Right lobe of liver (tissue), 4 donors: Measurements from ENCODE around the gene INTS1.

Source experiments
- POLR2A ChIP-seq: fragments of 450-650 bp; IDR thresholded peaks from one replicate; pipeline ENCODE4 v1.6.1; 2017; ENCODE audit warnings: antibody characterized with exemption, mild to moderate bottlenecking
- TF ChIP-seq, protein P1 (sequence below), 4 donors: fragments of 200-600 bp in 3 of 4; fragments of 450-650 bp in 1 of 4; IDR thresholded peaks; one replicate each; pipeline versions ENCODE4 v1.5.1 to v1.8.0; 2016 to 2022; ENCODE audit warnings: antibody characterized with exemption in 4 of 4, mild to moderate bottlenecking in 2 of 4
- donor health status: DM: no; HTN: no; CAD: no.
- donor health status: DM: no; HTN: no; CAD: no.
- donor health status: DM: no; HTN: yes; CAD: no.

DNA sequence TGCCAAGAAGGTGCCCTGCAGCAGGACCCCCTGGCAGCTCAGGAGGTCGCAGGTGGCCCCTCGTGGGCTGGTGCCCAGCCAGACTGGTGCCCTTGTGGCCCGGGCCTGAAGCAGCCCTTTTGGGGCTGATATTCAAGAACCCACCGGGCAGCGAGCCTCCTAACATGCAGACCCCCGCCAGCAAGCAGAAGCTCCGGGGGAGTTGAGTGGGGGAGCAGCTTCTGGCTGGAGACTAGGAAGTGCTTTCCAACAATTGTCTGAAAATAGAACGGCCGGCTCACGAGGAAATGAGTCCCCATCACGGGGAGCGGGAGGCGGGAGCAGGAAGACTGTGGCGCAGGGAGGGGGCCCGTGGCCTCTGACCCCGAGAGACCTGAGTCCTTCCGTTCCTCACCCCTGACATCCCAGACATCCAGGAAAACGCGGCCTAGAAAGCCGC, 9.5 kb upstream of the INTS1 start:
- no peak for TF ChIP-seq POLR2A
- TF ChIP-seq, protein P1, sequence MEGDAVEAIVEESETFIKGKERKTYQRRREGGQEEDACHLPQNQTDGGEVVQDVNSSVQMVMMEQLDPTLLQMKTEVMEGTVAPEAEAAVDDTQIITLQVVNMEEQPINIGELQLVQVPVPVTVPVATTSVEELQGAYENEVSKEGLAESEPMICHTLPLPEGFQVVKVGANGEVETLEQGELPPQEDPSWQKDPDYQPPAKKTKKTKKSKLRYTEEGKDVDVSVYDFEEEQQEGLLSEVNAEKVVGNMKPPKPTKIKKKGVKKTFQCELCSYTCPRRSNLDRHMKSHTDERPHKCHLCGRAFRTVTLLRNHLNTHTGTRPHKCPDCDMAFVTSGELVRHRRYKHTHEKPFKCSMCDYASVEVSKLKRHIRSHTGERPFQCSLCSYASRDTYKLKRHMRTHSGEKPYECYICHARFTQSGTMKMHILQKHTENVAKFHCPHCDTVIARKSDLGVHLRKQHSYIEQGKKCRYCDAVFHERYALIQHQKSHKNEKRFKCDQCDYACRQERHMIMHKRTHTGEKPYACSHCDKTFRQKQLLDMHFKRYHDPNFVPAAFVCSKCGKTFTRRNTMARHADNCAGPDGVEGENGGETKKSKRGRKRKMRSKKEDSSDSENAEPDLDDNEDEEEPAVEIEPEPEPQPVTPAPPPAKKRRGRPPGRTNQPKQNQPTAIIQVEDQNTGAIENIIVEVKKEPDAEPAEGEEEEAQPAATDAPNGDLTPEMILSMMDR (IDR thresholded peaks at IDR 0.05), result no peak
